GM18526 (cell line): ENCODE data around the gene PLPP3.

Source experiments
- POLR2A ChIP-seq: IDR thresholded peaks from 3 replicates; pipeline ENCODE4 v1.6.1; 2011; ENCODE audit not compliant: insufficient read length; ENCODE audit errors: extremely low read depth

PLPP3 gene

GRCh38 chr1:56538532-56538931 is 40.8 kb downstream of the PLPP3 start:
- no peak for TF ChIP-seq POLR2A

- TF ChIP-seq POLR2A = no peak
These were observed 41.7 kb downstream of the PLPP3 start for GRCh38 chr1:56537660-56538059.

GRCh38 chr1:56535939-56536338 is 43.4 kb downstream of the PLPP3 start:
- TF ChIP-seq POLR2A = no peak

GRCh38 chr1:56535362-56535761 is 44.0 kb downstream of the PLPP3 start:
- no peak for TF ChIP-seq POLR2A

- TF ChIP-seq POLR2A = no peak
These were observed 45.2 kb downstream of the PLPP3 start for GRCh38 chr1:56534130-56534651.

- no peak for TF ChIP-seq POLR2A
These were observed 45.7 kb downstream of the PLPP3 start for GRCh38 chr1:56533621-56534020.

GRCh38 chr1:56533197-56533596 is 46.2 kb downstream of the PLPP3 start:
- no peak for TF ChIP-seq POLR2A

- TF ChIP-seq POLR2A = no peak
These were observed 47.0 kb downstream of the PLPP3 start for GRCh38 chr1:56532350-56532683.

- no peak for TF ChIP-seq POLR2A
These were observed 47.6 kb downstream of the PLPP3 start for GRCh38 chr1:56531624-56532349.

GRCh38 chr1:56529801-56530200 is 49.6 kb downstream of the PLPP3 start:
- no peak for TF ChIP-seq POLR2A

- no peak for TF ChIP-seq POLR2A
These were observed 51.6 kb downstream of the PLPP3 start for GRCh38 chr1:56527548-56528302.

- no peak for TF ChIP-seq POLR2A
These were observed 52.7 kb downstream of the PLPP3 start for GRCh38 chr1:56526571-56527174.

GRCh38 chr1:56525489-56526041 is 53.8 kb downstream of the PLPP3 start:
- TF ChIP-seq POLR2A = no peak

- no peak for TF ChIP-seq POLR2A
These were observed 55.1 kb downstream of the PLPP3 start for GRCh38 chr1:56524263-56524662.

GRCh38 chr1:56522680-56523079 is 56.7 kb downstream of the PLPP3 start:
- no peak for TF ChIP-seq POLR2A
